Smooth muscle cell (in vitro differentiated cells): Measurements from ENCODE around the gene GNPTAB. TPM values are rescaled to one million over a fixed set of nuclear protein-coding genes. Genes with fewer than 3 reads are reported as not detected.

Source experiments
- DNase-seq: peaks from one replicate; lab custom pipeline; 2025; ENCODE audit not compliant: unreplicated experiment; lab: John Stamatoyannopoulos, UW
- H2AFZ ChIP-seq: fragments of 200-600 bp; sonication (generic); 2 replicates; pipeline ENCODE4 v1.6.0; 2016; ENCODE audit warnings: antibody characterized with exemption, low read depth, mild to moderate bottlenecking
- H3F3A ChIP-seq: fragments of 200-600 bp; sonication (generic); 2 replicates; pipeline ENCODE4 v1.6.0; 2017; ENCODE audit warnings: antibody characterized with exemption, low read depth
- H3K27ac ChIP-seq: fragments of 200-600 bp; sonication (generic); 2 replicates; pipeline ENCODE4 v1.5.1; 2016; ENCODE audit warnings: low read depth, mild to moderate bottlenecking
- H3K27me3 ChIP-seq: fragments of 200-600 bp; sonication (generic); 2 replicates; pipeline ENCODE4 v1.6.1; 2016; ENCODE audit warnings: low read depth, mild to moderate bottlenecking
- H3K36me3 ChIP-seq: fragments of 200-600 bp; sonication (generic); 2 replicates; pipeline ENCODE4 v1.5.1; 2016; ENCODE audit warnings: low read depth
- H3K4me1 ChIP-seq: fragments of 200-600 bp; sonication (generic); 2 replicates; pipeline ENCODE4 v1.5.1; 2016; ENCODE audit warnings: low read depth
- H3K4me2 ChIP-seq: fragments of 200-600 bp; sonication (generic); 2 replicates; pipeline ENCODE4 v1.6.0; 2016; ENCODE audit warnings: mild to moderate bottlenecking
- H3K4me3 ChIP-seq: fragments of 200-600 bp; sonication (generic); 2 replicates; pipeline ENCODE4 v1.5.1; 2016; ENCODE audit warnings: mild to moderate bottlenecking
- H3K79me2 ChIP-seq: fragments of 200-600 bp; sonication (generic); 2 replicates; pipeline ENCODE4 v1.6.0; 2016; ENCODE audit warnings: low read depth, mild to moderate bottlenecking
- H3K9ac ChIP-seq: fragments of 200-600 bp; sonication (generic); 2 replicates; pipeline ENCODE4 v1.6.0; 2016; ENCODE audit warnings: low read depth
- H3K9me3 ChIP-seq: fragments of 200-600 bp; sonication (generic); replicated peaks from 2 replicates; pipeline ENCODE4 v1.5.1; 2016; ENCODE audit warnings: low read depth
- H4K20me1 ChIP-seq: fragments of 200-600 bp; sonication (generic); 2 replicates; pipeline ENCODE4 v1.6.0; 2016; ENCODE audit warnings: low read depth
- WGBS: methylation state at CpG from one replicate; pipeline ENCODE4 v1.1.7; 2016; ENCODE audit warnings: low lambda C conversion rate; 5-methylcytosine and 5-hydroxymethylcytosine counted together
- polyA plus RNA-seq: library from polyadenylated mRNA; unstranded; fragments of >200 nt; fragmentation: Nextera tagmentation; extraction: Ambion mirVana; gene quantifications from 2 replicates; pipeline ENCODE4 v1.2.1, GENCODE V29; 2016
- total RNA-seq: library from RNA; depleted of rRNA; stranded (reverse); fragments of >200 nt; gene quantifications from 2 replicates; pipeline ENCODE4 v1.2.3, GENCODE V29; 2014
- TF ChIP-seq, protein P1 (sequence below): fragments of 200-600 bp; sonication (generic); IDR thresholded peaks from 2 replicates; pipeline ENCODE4 v1.5.1; 2017; ENCODE audit warnings: borderline replicate concordance, mild to moderate bottlenecking, antibody characterized with exemption; ENCODE audit not compliant: insufficient read depth, poor library complexity, severe bottlenecking

Gene GNPTAB
- total and polyA plus RNA-seq, 2 experiments from 2014 or later = 17.9 to 23.6 TPM

DNA sequence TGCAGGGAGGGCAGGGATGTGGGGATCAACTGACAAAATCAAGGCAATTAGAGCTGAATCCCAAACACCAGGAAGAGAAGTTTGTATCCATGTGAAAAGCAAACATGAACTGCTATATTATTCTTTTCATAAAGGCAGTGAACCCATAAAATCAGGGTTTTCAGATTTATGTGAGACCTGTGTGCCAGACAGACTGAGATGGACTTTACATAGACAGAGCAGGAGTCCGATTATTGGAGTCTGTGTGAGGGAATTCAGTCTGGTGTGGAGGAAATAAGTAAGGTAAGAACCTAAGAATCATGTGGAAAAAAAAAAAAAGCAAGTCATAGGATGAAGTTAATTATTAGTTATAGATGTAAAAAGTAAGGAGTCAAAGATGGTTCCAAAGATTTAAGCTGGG lies 46.4 kb downstream of the GNPTAB start:
- H3K4me2 ChIP-seq = no peak overlapping the region
- H2AFZ ChIP-seq = no peak overlapping the region
- no peaks in the 10 kb centered on the region for H3F3A ChIP-seq
- H3K79me2 ChIP-seq = no peaks in the 10 kb centered on the region
- H3K36me3 ChIP-seq = no peaks in the 10 kb centered on the region
- no peaks in the 10 kb centered on the region for H3K4me1 ChIP-seq
- 92% methylated on average over 1 of the region's 1 CpG for WGBS
- no peak overlapping the region for H3K4me3 ChIP-seq
- no peak for DNase-seq
- TF ChIP-seq, protein P1, sequence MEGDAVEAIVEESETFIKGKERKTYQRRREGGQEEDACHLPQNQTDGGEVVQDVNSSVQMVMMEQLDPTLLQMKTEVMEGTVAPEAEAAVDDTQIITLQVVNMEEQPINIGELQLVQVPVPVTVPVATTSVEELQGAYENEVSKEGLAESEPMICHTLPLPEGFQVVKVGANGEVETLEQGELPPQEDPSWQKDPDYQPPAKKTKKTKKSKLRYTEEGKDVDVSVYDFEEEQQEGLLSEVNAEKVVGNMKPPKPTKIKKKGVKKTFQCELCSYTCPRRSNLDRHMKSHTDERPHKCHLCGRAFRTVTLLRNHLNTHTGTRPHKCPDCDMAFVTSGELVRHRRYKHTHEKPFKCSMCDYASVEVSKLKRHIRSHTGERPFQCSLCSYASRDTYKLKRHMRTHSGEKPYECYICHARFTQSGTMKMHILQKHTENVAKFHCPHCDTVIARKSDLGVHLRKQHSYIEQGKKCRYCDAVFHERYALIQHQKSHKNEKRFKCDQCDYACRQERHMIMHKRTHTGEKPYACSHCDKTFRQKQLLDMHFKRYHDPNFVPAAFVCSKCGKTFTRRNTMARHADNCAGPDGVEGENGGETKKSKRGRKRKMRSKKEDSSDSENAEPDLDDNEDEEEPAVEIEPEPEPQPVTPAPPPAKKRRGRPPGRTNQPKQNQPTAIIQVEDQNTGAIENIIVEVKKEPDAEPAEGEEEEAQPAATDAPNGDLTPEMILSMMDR = no peak
- no peaks in the 10 kb centered on the region for H4K20me1 ChIP-seq
- H3K27me3 ChIP-seq = no peaks in the 10 kb centered on the region
- H3K9me3 ChIP-seq = no peaks in the 10 kb centered on the region
- H3K9ac ChIP-seq = no peak overlapping the region
- no peak overlapping the region for H3K27ac ChIP-seq

DNA sequence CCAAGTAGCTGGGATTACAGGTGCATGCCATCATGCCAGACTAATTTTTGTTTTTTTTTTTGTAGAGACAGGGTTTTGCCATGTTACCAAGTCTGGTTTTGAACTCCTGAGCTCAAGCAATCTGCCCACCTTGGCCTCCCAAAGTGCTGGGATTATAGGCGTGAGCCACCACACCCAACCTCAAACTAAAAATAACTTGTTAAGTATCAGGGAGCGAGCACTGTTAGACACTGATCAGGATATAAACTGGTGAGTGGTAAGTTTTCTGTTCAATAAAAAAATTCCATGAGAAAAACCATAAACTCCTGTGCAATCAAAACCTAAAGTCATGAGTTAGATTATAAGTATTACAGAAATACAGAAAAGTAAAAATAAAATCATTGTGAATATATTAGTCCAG lies 46.9 kb downstream of the GNPTAB start:
- Histone ChIP-seq H3K27ac (no peak overlapping the region), H3F3A (no peaks in the 10 kb centered on the region), H3K79me2 (no peaks in the 10 kb centered on the region), H4K20me1 (no peaks in the 10 kb centered on the region), H3K27me3 (no peaks in the 10 kb centered on the region), H2AFZ (no peak overlapping the region), H3K9ac (no peak overlapping the region), H3K4me1 (no peaks in the 10 kb centered on the region), H3K9me3 (no peaks in the 10 kb centered on the region), H3K4me3 (no peak overlapping the region), H3K36me3 (no peaks in the 10 kb centered on the region), H3K4me2 (no peak overlapping the region)
- WGBS = 96% methylated on average over 2 of the region's 2 CpGs
- no peak for DNase-seq
- TF ChIP-seq, protein P1 = no peak

DNA sequence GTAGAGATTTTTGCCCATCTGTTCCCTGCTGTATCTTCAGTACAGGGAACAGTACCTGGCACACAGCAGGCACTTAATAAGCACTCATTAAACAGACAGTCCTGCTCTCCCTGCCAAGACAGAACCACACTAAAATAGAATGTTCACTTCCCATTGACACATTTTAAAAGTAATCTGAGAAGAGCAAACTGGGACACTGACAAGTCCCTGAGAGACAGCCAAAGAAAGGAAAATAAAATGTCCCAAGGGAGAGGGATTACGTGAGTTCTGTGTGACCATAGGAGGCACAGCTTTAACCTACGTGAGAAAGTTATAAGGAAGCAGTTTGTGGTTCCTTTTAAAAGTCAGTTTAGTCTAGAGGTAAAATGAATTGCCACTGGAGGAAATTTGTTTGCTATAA lies 47.6 kb downstream of the GNPTAB start:
- H3F3A ChIP-seq = no peaks in the 10 kb centered on the region
- H3K4me3 ChIP-seq = no peak overlapping the region
- H3K9me3 ChIP-seq = no peaks in the 10 kb centered on the region
- H3K27ac ChIP-seq = no peak overlapping the region
- no peaks in the 10 kb centered on the region for H3K27me3 ChIP-seq
- H3K79me2 ChIP-seq = no peaks in the 10 kb centered on the region
- no peaks in the 10 kb centered on the region for H3K36me3 ChIP-seq
- no peak for DNase-seq
- H3K4me1 ChIP-seq = no peaks in the 10 kb centered on the region
- 92% methylated on average over 2 of the region's 2 CpGs for WGBS
- H3K4me2 ChIP-seq = no peak overlapping the region
- H3K9ac ChIP-seq = no peak overlapping the region
- TF ChIP-seq, protein P1 = no peak
- H2AFZ ChIP-seq = no peak overlapping the region
- no peaks in the 10 kb centered on the region for H4K20me1 ChIP-seq

DNA sequence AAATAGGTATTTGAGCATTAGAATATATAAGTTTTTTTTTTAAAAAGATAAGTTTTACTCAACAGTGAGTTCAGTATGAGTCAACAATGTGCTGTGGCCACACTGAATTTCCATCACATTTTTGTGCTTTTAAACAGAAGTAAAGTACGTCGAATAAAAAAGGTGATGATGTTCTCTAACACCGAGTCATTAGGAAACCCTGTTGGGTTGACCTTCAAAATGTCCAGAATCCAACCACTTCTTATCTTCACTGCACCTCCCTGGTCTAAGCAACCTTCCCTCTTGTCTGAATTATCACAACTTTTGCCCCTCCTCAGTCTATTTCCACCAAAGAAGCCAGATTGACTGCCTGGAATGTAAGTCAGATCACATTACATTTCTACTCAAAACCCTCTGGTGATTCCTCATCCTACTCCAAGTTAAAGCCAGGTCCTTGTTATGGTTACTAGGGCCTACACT lies 48.5 kb downstream of the GNPTAB start:
- Histone ChIP-seq H3K79me2 (no peaks in the 10 kb centered on the region), H3F3A (no peaks in the 10 kb centered on the region), H3K4me3 (no peak overlapping the region), H4K20me1 (no peaks in the 10 kb centered on the region), H3K36me3 (no peaks in the 10 kb centered on the region), H2AFZ (no peak overlapping the region), H3K9me3 (no peaks in the 10 kb centered on the region), H3K4me2 (no peak overlapping the region), H3K27me3 (no peaks in the 10 kb centered on the region), H3K27ac (no peak overlapping the region), H3K9ac (no peak overlapping the region), H3K4me1 (no peaks in the 10 kb centered on the region)
- 47% methylated on average over 3 of the region's 3 CpGs for WGBS
- no peak for DNase-seq
- TF ChIP-seq, protein P1 = no peak
